ENCODE measurements around the gene DCAF8.

DCAF8 gene

DNA sequence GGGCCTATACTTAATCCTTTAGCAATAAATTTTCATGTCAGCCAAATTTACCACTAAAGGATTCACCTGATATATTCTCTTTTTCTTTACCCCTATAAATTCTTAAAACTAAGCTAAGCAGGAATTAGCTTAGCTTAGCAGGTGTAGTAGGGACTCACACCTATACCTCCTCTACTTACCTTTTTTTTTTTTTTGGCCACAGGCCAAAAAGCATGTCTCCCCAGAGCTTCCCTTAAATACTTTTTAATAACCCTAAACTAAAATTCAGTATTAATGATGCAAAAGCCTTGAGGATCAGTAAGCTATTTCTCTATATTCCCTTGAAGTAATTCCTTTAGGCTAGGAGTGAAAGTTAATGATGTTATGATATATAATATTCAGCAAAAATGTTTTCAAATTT is 33.9 kb downstream of the DCAF8 start:
- H3K4me2 ChIP-seq: no peak overlapping the region
- H4K20me1 ChIP-seq (ENCODE audit: insufficient read depth): no peaks in the 10 kb centered on the region
- no peak overlapping the region for H3K27ac ChIP-seq
- TF ChIP-seq, protein P1, sequence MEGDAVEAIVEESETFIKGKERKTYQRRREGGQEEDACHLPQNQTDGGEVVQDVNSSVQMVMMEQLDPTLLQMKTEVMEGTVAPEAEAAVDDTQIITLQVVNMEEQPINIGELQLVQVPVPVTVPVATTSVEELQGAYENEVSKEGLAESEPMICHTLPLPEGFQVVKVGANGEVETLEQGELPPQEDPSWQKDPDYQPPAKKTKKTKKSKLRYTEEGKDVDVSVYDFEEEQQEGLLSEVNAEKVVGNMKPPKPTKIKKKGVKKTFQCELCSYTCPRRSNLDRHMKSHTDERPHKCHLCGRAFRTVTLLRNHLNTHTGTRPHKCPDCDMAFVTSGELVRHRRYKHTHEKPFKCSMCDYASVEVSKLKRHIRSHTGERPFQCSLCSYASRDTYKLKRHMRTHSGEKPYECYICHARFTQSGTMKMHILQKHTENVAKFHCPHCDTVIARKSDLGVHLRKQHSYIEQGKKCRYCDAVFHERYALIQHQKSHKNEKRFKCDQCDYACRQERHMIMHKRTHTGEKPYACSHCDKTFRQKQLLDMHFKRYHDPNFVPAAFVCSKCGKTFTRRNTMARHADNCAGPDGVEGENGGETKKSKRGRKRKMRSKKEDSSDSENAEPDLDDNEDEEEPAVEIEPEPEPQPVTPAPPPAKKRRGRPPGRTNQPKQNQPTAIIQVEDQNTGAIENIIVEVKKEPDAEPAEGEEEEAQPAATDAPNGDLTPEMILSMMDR (conservative IDR thresholded peaks at IDR 0.05; ENCODE audit: low read depth, low read length): no peak
- H3K4me1 ChIP-seq (ENCODE audit: low read depth, poor library complexity, severe bottlenecking): peaks cover 9% of the 10 kb centered on the region
- no peak overlapping the region for H2AFZ ChIP-seq (ENCODE audit: low read depth)
- H3K79me2 ChIP-seq (ENCODE audit: insufficient read depth, low read depth): no peaks in the 10 kb centered on the region
- no peak overlapping the region for H3K4me3 ChIP-seq (IDR thresholded peaks at IDR 0.05; ENCODE audit: insufficient read depth, low read depth, low read length)
- H3K27me3 ChIP-seq (ENCODE audit: insufficient read depth, low read depth): no peaks in the 10 kb centered on the region
- peaks cover 27% of the 10 kb centered on the region; the same call in 1 of the 2 replicates for H3K36me3 ChIP-seq (ENCODE audit: insufficient read depth)
- no peak overlapping the region for H3K9ac ChIP-seq

DNA sequence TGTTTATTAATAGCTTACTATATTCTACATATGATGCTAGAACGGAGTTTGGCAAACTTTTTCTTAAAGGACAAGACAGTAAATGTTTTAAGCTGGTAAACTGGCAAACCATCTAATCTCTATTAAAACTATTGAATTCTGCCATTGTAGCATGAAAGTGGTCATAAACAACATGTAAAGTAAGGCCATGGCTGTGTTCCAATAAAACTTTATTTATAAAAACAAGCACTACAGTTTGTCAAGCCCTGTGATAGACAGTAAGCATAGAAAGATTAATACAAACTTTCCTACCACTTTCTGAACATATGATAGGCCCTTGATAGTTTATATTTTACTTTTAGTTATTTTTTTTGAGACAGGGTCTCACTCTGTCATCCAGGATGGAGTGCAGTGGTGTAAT is 34.8 kb downstream of the DCAF8 start:
- peaks cover 9% of the 10 kb centered on the region for H3K4me1 ChIP-seq (ENCODE audit: low read depth, poor library complexity, severe bottlenecking)
- no peak overlapping the region for H3K9ac ChIP-seq
- no peak overlapping the region for H3K4me3 ChIP-seq (IDR thresholded peaks at IDR 0.05; ENCODE audit: insufficient read depth, low read depth, low read length)
- no peak overlapping the region for H3K27ac ChIP-seq
- peaks cover 29% of the 10 kb centered on the region; the same call in 1 of the 2 replicates for H3K36me3 ChIP-seq (ENCODE audit: insufficient read depth)
- no peak overlapping the region for H2AFZ ChIP-seq (ENCODE audit: low read depth)
- H3K27me3 ChIP-seq (ENCODE audit: insufficient read depth, low read depth): no peaks in the 10 kb centered on the region
- no peak overlapping the region for H3K4me2 ChIP-seq
- TF ChIP-seq, protein P1 (conservative IDR thresholded peaks at IDR 0.05; ENCODE audit: low read depth, low read length): no peak
- H3K79me2 ChIP-seq (ENCODE audit: insufficient read depth, low read depth): no peaks in the 10 kb centered on the region
- no peaks in the 10 kb centered on the region for H4K20me1 ChIP-seq (ENCODE audit: insufficient read depth)

DNA sequence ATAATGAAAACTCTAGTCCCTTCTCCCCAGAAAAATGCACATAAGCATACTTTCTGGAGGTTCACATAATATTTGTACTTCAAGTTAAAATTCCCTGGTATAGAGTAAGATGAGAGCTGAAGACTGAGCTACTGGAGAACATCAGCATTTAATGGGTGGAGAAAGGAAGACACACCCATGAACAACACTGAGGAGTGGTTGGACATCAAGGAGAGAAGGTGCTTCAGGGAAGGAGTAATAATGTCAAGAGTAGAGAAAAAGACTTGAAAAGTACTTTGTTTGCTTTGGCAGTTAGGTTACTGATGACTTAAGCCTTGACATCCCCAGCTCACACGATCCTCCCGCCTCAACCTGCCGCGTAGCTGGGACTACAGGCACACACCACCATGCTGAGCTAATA is 35.3 kb downstream of the DCAF8 start:
- no peaks in the 10 kb centered on the region for H3K79me2 ChIP-seq (ENCODE audit: insufficient read depth, low read depth)
- H3K9ac ChIP-seq: no peak overlapping the region
- H3K27me3 ChIP-seq (ENCODE audit: insufficient read depth, low read depth): no peaks in the 10 kb centered on the region
- no peak overlapping the region for H3K27ac ChIP-seq
- H3K4me1 ChIP-seq (ENCODE audit: low read depth, poor library complexity, severe bottlenecking): peaks cover 9% of the 10 kb centered on the region
- TF ChIP-seq, protein P1 (conservative IDR thresholded peaks at IDR 0.05; ENCODE audit: low read depth, low read length): no peak
- no peak overlapping the region for H3K4me3 ChIP-seq (IDR thresholded peaks at IDR 0.05; ENCODE audit: insufficient read depth, low read depth, low read length)
- no peaks in the 10 kb centered on the region for H4K20me1 ChIP-seq (ENCODE audit: insufficient read depth)
- H3K4me2 ChIP-seq: no peak overlapping the region
- no peak overlapping the region for H2AFZ ChIP-seq (ENCODE audit: low read depth)
- peaks cover 32% of the 10 kb centered on the region; the same call in 1 of the 2 replicates for H3K36me3 ChIP-seq (ENCODE audit: insufficient read depth)

DNA sequence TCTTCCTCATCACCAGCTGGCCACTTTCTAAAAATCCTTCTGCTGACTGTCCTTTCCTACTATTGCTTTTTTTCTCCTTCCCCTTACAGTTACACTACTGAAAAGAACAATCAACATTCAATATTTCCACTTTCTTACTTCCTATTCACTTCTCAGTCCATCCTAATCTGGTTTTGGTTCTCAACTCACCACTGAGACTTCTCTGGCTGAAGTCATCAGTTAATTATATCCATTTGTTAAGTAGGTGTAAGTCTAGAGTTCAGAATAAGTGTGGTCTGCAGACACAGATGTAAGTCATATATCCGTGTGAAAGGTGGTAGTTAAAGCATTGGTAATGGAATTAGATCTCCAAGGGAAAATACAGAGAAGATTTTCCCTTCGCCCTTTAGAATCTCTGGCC is 35.7 kb downstream of the DCAF8 start:
- H3K36me3 ChIP-seq (ENCODE audit: insufficient read depth): peaks cover 34% of the 10 kb centered on the region; the same call in 1 of the 2 replicates
- H4K20me1 ChIP-seq (ENCODE audit: insufficient read depth): no peaks in the 10 kb centered on the region
- no peak overlapping the region for H3K9ac ChIP-seq
- no peaks in the 10 kb centered on the region for H3K27me3 ChIP-seq (ENCODE audit: insufficient read depth, low read depth)
- H3K4me1 ChIP-seq (ENCODE audit: low read depth, poor library complexity, severe bottlenecking): peaks cover 9% of the 10 kb centered on the region
- H2AFZ ChIP-seq (ENCODE audit: low read depth): no peak overlapping the region
- no peak overlapping the region for H3K4me3 ChIP-seq (IDR thresholded peaks at IDR 0.05; ENCODE audit: insufficient read depth, low read depth, low read length)
- no peak overlapping the region for H3K27ac ChIP-seq
- H3K4me2 ChIP-seq: no peak overlapping the region
- TF ChIP-seq, protein P1 (conservative IDR thresholded peaks at IDR 0.05; ENCODE audit: low read depth, low read length): no peak
- H3K79me2 ChIP-seq (ENCODE audit: insufficient read depth, low read depth): no peaks in the 10 kb centered on the region

Data from KMS-11 (cell line).